GM21381 (cell line): ENCODE measurements around the gene WDR38.

Experiments
- ATAC-seq: cut with Tn5 transposase; IDR thresholded peaks from one replicate; pipeline ENCODE4 v1.9.1; 2021; ENCODE audit warnings: mild to moderate bottlenecking, moderate library complexity; ENCODE audit not compliant: unreplicated experiment

Gene WDR38

DNA sequence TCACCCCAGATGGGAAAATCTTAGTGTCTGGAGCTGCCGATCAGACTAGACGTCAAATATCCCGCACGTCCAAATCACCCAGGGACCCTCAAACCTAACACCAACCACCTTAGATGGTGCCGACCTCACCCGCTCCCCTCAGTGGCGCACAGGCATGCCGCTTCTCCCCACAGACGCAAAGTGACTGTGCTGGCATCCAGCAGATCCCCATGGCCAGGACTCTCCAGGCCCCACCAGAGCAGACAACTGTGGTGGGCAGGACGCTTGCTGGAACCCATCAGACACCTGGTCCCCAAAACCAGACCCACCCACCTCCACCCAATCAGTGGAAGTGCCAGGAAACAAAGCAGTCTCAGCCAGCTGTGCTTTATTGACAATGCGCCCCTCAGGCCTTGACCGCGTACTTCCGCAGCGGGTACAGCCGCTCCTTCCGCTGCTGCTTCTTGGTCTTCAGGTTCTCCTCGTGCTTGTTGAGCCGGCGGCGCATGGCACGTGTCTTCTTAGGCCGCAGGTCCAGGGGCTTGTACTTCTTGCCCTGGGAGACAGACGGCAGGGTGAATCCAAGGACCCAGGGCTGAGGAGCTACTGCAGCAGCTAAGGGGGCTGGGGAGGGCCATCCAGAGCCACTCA, 4.4 kb downstream of the WDR38 start:
- no peak for ATAC-seq

DNA sequence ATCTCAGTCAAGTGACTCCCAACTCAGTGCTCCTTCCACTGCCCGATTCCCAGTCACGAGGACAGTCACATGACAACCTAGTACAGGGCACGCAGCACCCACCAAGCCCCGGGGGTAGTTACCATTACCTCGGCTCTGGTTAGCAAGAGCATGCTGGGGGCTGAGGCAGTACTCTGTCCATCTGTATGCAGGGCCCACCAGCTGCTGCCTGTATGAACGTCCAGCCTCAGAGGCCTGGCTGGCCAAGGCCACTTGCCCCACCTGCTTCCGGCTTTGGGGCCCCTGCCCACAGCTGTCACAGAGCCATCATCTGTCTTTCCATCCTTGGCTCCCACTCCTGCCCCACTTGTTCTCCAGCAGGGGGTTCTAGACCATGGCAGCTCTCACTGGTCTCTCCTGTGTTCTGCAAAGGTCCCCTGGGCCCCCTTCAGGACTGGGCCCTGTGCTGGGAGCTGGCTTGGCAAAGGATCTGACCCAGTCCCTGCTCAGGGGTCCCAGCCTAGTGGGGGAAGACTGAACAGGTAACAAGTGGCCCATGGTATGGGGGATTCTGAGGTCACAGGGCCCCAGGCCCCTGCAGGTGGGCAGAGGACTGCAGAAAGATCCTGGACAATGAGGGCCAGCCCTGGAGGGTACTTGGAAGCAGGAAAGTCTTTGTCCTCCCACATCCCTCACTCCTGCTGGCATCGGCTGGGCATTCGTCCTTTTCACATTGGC, 5.2 kb downstream of the WDR38 start:
- ATAC-seq = no peak

DNA sequence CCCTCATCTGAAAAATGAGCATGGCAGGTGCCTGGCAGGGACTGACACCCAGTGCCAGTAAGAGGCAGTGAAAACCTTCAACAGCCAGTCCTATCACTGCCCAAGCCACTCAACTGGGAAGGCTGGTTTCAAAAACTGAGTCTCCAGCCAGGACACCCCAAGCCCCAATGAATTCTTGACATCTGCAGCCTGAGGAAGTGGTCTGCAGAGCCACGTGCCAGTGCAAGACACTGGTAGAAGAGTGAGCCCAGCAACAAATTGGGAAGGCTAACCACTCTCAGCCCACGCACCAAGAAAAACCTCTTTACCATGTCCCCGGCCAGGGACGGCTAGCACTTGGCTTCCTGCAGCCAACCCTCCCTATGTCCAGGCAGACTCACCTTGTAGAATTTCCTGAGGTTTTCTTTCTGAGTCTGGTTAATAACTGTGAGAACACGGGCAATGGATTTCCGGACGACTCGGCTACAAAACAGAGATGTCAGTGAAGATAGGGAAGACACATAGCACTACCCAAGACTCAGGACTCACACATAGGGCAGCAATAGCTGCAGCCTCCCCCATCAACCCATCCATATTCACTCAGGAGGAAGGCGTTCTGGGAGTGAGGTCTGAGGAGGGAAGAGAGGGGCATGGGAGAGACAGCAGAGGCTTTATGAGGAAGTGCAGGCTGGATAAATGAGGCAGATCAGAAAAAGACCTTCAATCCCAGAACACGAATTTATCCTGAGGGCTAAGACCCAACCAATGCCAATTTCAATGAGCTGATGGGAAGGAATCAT, 6.7 kb downstream of the WDR38 start:
- no peak for ATAC-seq

DNA sequence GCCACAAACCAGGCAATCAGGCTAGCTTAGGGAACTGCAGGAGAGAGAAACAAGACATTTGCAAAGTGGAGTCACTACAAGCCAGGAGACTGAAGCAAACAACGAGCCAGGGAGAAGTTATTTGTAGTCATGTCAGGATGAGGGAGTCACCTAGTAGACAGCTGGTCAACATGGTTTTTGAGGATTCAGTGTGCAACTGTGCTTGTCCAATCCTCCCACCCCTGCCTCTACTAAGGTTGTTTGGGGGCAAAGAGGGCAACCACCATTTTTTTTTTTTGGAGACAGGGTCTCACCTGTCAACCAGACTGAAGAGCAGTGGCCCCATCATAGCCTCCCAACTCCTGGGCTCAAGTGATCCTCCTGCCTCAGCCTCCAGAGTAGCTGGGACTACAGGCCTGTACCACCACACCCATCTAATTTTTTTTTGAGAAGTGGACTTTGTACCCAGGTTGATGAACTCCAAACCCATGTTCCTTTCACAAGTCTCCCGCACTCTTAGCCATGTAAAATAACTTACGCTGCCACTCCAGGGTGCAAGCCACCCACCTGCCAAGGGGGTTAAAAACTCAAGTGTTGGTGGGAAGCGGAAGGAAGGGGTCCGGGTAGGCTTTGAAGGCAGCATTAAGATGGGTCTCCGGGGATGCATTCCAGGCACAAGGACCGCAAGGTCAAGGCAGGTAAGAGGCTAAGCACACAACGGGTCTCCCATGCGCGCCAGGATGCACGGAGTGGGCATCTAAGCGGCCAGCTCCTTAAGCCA, 7.5 kb downstream of the WDR38 start:
- no peak for ATAC-seq

DNA sequence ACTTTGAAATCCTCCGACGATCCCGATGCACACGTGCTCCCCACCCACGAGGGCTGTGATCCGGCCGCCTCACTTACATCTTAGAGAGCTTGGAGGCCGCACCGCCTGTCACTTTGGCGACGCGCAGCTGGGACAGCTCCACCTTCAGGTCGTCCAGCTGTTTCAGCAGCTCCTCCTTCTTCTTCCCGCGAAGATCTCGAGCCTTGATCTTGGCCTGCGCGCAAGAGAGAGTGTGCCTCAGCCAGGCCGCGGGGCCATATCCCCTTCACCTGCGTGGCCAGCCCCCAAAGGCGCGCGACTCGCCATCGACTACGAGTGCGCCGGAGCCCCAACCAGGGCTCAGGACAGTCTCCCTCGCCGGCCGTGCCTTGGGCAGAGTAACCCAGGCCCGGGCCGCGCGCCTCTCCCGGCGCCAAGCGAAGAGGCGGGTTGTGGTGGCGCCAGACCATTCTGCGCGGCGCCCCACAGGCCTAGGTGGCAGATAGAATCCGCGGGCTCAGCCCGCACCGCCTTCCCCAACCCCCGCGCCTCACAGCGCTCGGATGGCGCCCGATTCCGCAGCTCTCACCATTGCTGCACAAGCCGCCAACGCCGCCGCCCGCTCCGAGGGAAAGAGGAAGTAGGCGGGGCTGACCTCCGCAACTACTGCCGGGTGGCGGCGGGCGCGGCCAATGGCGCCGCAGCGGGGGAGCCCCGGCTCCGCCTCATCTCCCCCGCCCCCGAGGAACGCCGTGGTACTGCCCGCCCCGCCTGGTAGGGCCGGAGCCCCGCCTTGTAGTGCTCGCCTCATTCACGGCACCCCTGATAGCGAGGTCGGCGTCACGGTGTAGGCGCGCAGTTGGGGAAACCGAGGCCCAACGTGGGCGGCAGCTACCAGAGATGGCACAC, 8.3 kb downstream of the WDR38 start, which contains the start of the genes ARPC5L and RPL35:
Gene ARPC5L, plus strand, starts transcription at position 789 of the 888 bp plus-strand sequence. CDS start 7,161 bp downstream, outside the sequence.
Gene RPL35, minus strand, starts transcription at position 616 of the 888 bp plus-strand sequence. Its CDS starts 45 bp downstream, at position 571.
- peak; percentile 91 for ATAC-seq

DNA sequence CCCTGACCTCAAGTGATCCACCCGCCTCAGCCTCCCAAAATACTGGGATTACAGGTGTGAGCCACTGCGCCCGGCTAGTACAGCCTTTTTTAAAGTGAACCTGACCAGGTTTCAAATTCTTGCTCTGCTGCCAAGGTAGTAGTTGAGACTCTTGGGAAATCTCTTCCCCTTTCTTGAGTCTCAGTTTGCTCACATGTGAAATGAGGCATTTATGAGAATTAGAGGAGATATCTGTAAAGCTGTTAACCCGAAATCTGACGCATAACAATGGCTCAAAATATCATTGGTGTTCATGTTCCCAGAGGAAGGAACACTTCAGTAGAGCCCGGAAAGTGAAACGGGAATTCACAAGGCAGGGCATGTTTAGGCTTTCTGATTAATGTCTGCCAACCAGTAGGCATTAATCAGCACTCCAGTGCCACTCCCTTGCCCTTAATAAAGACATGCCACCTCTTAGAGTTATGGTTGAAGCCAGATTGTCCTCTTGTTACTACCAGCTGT, 10.2 kb downstream of the WDR38 start:
- ATAC-seq = no peak

DNA sequence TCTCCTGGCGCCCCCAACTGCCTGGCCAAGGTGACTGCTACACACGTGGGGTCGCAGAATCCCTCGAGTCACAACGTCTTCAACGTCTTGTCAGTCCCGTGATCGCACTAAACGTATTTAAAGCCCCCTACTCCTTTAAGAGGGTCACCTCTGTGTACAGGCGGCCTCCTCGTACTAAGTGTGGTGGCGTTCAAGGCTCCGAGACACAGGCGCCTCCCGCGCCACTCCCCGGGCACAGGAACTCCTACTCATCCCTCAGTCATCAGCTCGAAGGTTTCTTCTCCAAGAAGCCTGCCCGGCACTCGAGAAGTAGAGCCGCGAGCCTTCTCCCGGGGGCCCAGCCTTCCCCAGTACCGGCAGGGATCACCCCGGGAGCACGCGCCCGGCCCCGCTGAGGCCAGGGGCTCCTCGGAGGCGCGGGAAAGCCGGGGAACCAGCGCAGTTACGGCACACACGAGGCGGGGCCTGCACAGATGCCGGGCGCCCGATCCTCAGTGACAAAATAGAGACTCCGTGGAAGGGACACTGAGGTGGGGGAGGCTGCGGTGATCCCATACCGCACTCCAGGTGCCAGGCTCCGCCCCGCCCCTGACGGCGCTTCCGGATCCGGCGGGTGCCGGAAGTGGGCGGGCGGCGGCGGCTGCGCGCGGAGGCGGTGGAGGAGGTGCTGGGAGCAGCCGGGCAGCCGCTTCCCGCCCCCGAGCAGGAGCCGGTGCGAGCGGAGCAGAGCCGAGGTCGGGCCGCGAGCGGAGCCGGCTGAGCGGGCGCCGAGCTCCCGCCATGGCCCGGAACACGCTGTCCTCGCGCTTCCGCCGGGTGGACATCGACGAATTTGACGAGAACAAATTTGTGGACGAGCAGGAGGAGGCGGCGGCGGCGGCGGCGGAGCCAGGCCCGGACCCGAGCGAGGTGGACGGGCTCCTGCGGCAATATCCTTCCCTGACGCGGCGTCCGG, 15.5 kb downstream of the WDR38 start:
- ATAC-seq = peak; percentile 65

DNA sequence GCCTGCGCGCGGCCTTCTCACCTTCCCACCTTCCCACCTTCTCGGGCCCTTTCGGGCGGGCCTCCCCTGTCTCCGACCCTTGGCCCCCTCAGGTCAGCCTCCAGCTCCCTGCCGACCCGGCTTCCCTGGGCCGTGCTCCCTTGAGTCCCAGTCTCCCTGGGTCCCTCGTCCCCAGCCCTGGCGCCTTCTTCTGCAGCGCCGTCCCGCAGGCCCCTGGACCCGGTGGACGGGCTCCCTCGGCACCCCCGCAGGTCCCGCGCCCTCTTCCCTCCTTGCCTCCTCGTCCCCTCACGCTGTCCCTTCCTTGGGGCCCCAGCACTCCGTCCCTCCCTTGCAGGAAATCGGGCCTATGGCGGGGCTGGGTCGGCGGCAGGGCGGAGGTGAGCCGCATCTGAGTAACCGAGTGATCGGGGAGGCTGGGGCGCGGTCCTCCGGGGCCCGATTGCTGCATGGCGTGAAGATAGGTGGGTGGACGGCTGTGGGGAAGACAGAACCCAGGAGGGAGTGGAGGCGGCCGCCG, 16.3 kb downstream of the WDR38 start:
- ATAC-seq = peak; percentile 4

DNA sequence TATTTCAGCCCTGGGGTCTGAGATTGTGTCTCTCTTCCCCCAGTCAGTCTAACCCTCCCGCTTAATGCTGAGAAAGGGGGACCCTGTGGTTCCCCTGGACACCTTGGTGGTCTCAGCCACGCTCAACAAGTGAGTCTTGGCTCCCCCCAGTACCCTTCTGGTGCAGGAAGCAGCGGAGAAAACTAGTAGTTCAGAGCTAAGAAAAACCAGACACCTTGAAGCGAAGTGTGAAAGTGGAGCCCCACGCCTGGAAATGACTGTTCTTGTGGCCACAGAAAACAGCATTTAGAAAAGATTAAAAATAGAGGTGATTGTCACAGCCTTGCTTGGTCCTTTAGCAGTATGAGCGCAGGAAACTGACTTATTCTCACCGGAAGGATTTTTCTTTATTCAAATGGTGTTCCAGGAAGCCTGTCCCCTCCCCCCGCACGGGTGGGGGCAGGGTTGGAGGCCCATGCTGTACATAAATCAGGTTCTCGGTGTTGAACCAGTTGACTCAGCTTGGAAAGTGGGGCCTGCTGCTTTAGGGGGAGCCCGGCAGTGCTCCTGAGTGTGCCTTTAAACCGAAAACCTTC, 16.8 kb downstream of the WDR38 start:
- peak; percentile 35 for ATAC-seq

DNA sequence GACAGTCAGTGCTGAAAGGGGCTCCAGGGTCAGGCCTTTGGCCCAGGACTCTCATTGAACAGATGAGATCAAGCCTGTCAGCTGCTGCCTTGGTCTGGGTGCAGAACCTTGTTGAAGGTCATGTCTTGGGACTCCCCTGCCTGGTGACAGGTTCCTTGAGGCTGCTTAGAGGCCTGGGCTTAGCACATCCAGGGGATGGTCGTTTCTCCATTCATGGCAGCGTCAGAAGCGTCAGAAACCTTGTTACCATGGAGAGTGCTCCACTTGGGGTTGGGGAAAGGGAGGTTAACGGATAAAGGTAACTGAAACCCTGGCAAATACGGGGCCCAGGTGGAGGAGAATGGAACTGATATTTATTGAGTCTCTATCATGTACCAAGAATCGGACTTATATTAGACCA, 17.5 kb downstream of the WDR38 start:
- no peak for ATAC-seq

DNA sequence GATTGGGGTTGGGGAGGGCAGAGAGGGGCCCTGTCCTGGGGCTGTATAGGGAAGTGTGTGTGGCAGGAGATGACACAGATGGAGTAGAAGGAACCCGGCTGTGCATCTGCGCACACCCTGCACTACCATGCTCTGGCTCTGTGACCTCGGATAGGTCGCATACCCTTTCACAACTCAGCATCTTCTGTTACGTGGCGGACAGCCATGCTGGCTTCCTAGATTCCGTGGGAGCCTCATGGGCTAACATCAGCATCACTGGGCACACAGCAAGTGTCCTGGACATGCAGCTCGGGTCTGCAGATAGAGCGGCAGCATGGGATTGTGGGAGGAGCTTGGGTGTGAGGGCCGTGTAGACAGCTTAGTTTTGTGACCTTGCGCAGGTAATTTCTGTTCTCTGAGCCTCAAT, 17.9 kb downstream of the WDR38 start:
- ATAC-seq = no peak

DNA sequence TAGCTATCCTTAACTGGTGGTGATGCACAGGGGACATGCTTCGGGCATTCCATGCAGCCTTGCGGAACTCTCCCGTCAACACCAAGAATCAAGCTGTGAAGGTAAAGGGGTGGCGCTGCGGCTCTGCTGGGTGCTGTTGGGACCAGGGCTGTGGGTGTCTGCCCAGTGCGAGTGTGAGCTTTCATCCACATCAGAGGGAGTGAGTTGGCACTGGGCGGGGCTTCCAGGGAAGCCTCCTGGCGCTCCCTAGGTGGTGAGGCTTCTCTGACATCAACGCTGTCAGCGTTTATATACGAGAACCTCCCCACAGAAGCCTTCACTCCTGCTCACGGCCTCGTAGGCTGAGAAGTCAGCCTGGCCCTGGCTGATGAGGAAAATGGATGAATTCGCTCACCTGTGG, 20.4 kb downstream of the WDR38 start:
- no peak for ATAC-seq

DNA sequence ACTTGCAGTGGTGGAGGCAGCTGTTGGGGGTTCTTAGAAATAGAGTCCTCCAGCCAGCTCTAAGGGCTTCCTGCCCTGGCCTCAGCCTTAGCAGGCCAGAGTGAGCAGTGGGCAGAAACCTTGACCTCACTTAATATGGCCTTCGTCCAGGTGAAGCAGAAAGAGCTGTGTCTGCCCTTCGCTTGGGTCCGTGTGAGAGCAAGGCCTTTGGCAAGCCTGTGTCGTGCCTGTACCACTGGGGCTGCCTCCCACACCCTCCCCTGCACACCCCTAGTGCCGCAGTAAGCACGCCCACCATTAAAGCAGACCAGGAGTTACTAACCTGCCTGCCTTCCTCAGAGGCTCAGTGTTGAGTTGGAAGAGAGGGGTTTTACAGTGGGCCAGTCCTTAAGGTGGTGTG, 22.2 kb downstream of the WDR38 start:
- ATAC-seq = no peak

DNA sequence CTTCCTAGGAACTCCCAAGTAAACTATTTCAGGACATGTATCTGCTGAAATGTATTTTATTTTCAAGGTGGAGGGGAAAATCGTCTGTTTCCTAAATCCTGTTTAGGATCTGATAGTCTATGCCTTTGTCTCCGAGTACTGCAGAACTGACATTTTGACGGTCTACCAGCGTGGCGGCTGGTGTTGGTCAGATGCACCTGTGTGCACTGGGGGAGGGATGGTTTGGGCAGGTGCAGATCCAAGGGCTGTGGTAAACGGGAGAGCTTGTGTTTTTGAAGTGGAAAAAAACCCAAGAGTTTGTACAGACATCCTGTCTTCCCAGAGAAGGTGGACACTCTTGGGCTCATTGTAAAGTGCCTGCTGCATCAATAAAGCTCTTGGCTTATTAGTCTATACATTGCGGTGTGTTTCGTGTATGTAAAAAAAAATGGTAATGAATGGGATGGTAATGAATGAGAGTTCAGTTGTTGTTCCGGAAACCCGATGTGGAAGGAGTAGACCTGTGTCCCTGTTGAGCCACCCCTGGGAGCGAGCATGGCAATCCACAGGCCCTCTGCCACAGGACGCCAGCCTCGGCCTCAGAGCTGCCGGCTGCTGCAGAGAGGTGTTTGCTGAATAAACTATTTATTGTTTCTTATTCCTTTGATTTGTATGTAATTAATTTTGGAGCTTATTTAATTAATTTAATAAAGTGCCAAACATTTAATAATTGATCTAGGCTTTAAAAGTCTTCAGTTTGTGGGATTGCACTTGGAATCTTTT, 23.9 kb downstream of the WDR38 start:
- ATAC-seq = no peak

DNA sequence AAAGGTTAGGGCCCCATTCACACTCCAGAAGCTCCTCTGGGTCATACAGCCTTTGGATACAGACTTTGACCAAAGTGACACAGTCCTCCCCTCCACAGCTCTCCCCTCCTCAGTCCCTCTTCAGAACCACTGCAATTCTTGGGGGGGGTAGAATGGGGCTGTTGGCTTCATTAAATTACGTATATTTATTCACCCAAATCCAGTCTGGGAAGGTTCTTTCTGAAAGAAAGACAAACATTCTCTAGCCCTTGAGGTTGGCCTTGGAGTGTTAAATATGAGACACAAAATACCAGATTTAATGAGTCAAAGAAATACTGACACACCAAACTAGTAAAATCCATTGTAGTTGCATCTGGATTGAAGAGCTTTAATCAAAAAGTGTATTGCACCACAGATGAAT, 24.8 kb downstream of the WDR38 start:
- no peak for ATAC-seq

DNA sequence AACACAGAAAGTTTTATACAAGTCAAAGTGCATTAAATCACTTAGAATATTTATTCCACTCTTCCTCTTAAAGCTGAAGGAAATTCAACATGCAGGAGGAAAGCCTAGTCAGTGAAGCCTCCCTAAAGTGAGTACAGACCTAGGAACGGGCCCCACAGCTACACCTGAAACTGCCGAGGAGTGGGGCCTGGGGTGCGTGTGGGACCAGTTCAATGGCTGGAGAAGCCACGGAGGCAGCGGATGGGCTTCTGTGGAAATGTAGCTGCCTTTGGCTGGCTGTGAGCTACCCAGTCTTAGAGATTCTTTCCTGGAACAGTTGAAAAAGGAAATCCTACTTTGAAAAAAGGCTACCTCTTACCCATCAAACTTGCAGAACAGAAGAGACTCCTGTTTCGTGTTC, 25.3 kb downstream of the WDR38 start:
- no peak for ATAC-seq

DNA sequence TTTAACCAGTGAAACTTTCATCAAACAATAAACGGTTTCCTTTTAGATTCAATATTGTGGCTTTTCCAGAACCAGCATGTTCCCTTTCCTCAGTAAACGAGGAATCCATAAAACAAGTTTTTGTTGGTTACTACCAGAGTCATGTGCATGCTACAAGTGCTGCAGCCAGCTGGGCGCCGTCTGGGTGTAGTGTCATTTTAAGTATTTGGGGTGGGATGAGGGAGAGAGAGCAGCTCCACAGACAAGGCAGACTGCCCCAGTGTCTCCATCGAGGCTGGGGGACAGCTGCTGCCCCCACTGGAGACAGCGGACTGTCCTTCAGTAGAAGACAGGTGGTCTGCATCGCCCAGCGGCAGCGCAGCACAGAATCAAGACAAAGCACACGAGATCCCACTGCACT, 26.0 kb downstream of the WDR38 start:
- no peak for ATAC-seq
